SK-N-SH (cell line): ENCODE data around the gene S100A13. TPM values are rescaled to one million over a fixed set of nuclear protein-coding genes. Genes with fewer than 3 reads are reported as not detected.
"Not testable (repeated sequence)": the region's sequence is repeated elsewhere in the genome, so short reads cannot be mapped to it uniquely, and the experiment has no call there.

Experiments used
- CTCF ChIA-PET: fragments of 300-600, 350-600 bp; formaldehyde crosslinking; extraction: SDS; loops from one replicate; lab custom pipeline; 2021; lab: Yijun Ruan, JAX
- POLR2A ChIA-PET: fragments of 350-600 bp; sonication (Branson Sonifier 250); formaldehyde crosslinking; extraction: SDS; loops from one replicate; lab custom pipeline; 2020; ENCODE audit warnings: antibody characterized with exemption, inconsistent platforms; lab: Yijun Ruan, JAX
- DNase-seq: peaks from one replicate; pipeline ENCODE4 v3.0.0; 2012
- H2AFZ ChIP-seq: fragments of 200-600 bp; sonication (generic); 2 replicates; pipeline ENCODE4 v1.8.1; 2016; ENCODE audit warnings: antibody characterized with exemption, mild to moderate bottlenecking, low read depth
- H3F3A ChIP-seq: fragments of 200-600 bp; sonication (generic); replicated peaks from 2 replicates; pipeline ENCODE3; 2016; ENCODE audit warnings: antibody characterized with exemption, mild to moderate bottlenecking; ENCODE audit not compliant: insufficient read depth
- H3K27ac ChIP-seq, 2 experiments: fragments of 200-500 bp in 1 of 2; fragments of 200-600 bp in 1 of 2; sonication (Bioruptor generic) in 1 of 2; sonication (generic), shearing (Covaris generic) in 1 of 2; 2 replicates each; pipeline versions ENCODE4 v1.5.1 to v1.6.1; 2014 to 2016; ENCODE audit warnings: low read depth in 2 of 2, inconsistent platforms in 1 of 2, low read length in 1 of 2, mild to moderate bottlenecking in 1 of 2, mixed read lengths in 1 of 2
- H3K27me3 ChIP-seq: fragments of 200-600 bp; sonication (generic), shearing (Covaris generic); 2 replicates; pipeline ENCODE4 v1.6.1; 2016; ENCODE audit warnings: mixed run types; ENCODE audit not compliant: insufficient read depth
- H3K36me3 ChIP-seq, 2 experiments: fragments of 200-500 bp in 1 of 2; fragments of 200-600 bp in 1 of 2; sonication (Bioruptor generic) in 1 of 2; sonication (generic) in 1 of 2; replicated peaks in 1 of 2; 2 replicates each; pipeline versions ENCODE3 to v1.5.1; 2014 to 2016; ENCODE audit warnings: low read length in 1 of 2, mild to moderate bottlenecking in 1 of 2; ENCODE audit not compliant: insufficient read depth in 2 of 2, control insufficient read depth in 1 of 2
- H3K4me1 ChIP-seq, 2 experiments: fragments of 200-500 bp in 1 of 2; fragments of 200-600 bp in 1 of 2; sonication (Bioruptor generic) in 1 of 2; sonication (generic), shearing (Covaris generic) in 1 of 2; 2 replicates each; pipeline versions ENCODE4 v1.5.1 to v1.6.1; 2014 to 2016; ENCODE audit warnings: low read depth in 1 of 2, low read length in 1 of 2, mixed run types in 1 of 2; ENCODE audit not compliant: insufficient read depth in 2 of 2, control insufficient read depth in 1 of 2
- H3K4me2 ChIP-seq: fragments of 200-600 bp; sonication (generic), shearing (Covaris generic); 2 replicates; pipeline ENCODE4 v1.6.1; 2017; ENCODE audit warnings: mixed run types
- H3K4me3 ChIP-seq, 2 experiments: fragments of 200-500 bp in 1 of 2; fragments of 200-600 bp in 1 of 2; sonication (Bioruptor generic) in 1 of 2; sonication (generic), shearing (Covaris generic) in 1 of 2; 2 replicates each; pipeline versions ENCODE4 v1.5.1 to v1.8.1; 2014 to 2016; ENCODE audit warnings: low read depth in 2 of 2, inconsistent platforms in 1 of 2, low read length in 1 of 2, mild to moderate bottlenecking in 1 of 2, mixed read lengths in 1 of 2, moderate library complexity in 1 of 2
- H3K79me2 ChIP-seq: fragments of 200-600 bp; sonication (generic); 2 replicates; pipeline ENCODE4 v1.8.1; 2017; ENCODE audit warnings: mild to moderate bottlenecking; ENCODE audit not compliant: insufficient read depth
- H3K9ac ChIP-seq: fragments of 200-600 bp; sonication (generic); 2 replicates; pipeline ENCODE4 v1.6.1; 2017; ENCODE audit warnings: mixed run types
- H3K9me2 ChIP-seq: fragments of 200-600 bp; sonication (generic); 2 replicates; pipeline ENCODE4 v1.6.1; 2017; ENCODE audit warnings: mixed run types
- H3K9me3 ChIP-seq: fragments of 200-600 bp; sonication (generic); 2 replicates; pipeline ENCODE4 v1.6.1; 2017; ENCODE audit warnings: mixed run types, mild to moderate bottlenecking, moderate library complexity
- H4K20me1 ChIP-seq: fragments of 200-600 bp; sonication (generic); 2 replicates; pipeline ENCODE4 v1.6.1; 2017; ENCODE audit warnings: mild to moderate bottlenecking, mixed run types; ENCODE audit not compliant: insufficient read depth
- EP300 ChIP-seq, 2 experiments: IDR thresholded peaks; 2 replicates each; pipeline versions ENCODE4 v1.4.0 to v1.6.1; 2012; ENCODE audit warnings: borderline replicate concordance in 1 of 2, low read depth in 1 of 2, low read length in 1 of 2
- GABPA ChIP-seq: IDR thresholded peaks from 2 replicates; pipeline ENCODE4 v1.4.0; 2012; ENCODE audit warnings: low read depth, mild to moderate bottlenecking
- MEF2A ChIP-seq: IDR thresholded peaks from 2 replicates; pipeline ENCODE4 v1.4.0; 2012; ENCODE audit warnings: low read depth, borderline replicate concordance
- MXI1 ChIP-seq: IDR thresholded peaks from 2 replicates; pipeline ENCODE4 v1.6.1; 2012; ENCODE audit warnings: mild to moderate bottlenecking, low read depth, low read length, improper control_type of control experiment
- NFIC ChIP-seq: IDR thresholded peaks from 2 replicates; pipeline ENCODE4 v1.4.0; 2012; ENCODE audit warnings: borderline replicate concordance
- YY1 ChIP-seq: IDR thresholded peaks from 2 replicates; pipeline ENCODE4 v1.4.0; 2012; ENCODE audit warnings: low read depth, mild to moderate bottlenecking
- WGBS: methylation state at CpG from one replicate; pipeline ENCODE4 v1.1.6; 2017; ENCODE audit warnings: low lambda C conversion rate; 5-methylcytosine and 5-hydroxymethylcytosine counted together
- polyA plus RNA-seq, 3 experiments: library from polyadenylated mRNA; depleted of rRNA; stranded (reverse); fragments of >200 nt; gene quantifications; 2 replicates each; pipeline ENCODE4 v1.2.3, GENCODE V29; 2012
- TF ChIP-seq, protein P1 (sequence below): IDR thresholded peaks from 2 replicates; pipeline ENCODE4 v1.6.1; 2012; ENCODE audit warnings: mild to moderate bottlenecking, low read depth, low read length, moderate library complexity
- TF ChIP-seq, protein P2 (sequence below): IDR thresholded peaks from 2 replicates; pipeline ENCODE4 v1.4.0; 2012; ENCODE audit warnings: low read depth, borderline replicate concordance
- TF ChIP-seq, protein P3 (sequence below): fragments of 150-350 bp; IDR thresholded peaks from 2 replicates; pipeline ENCODE4 v1.6.1; 2016; ENCODE audit warnings: mild to moderate bottlenecking, low read depth, low read length
- TF ChIP-seq, protein P4 (sequence below): IDR thresholded peaks from 2 replicates; pipeline ENCODE4 v1.4.0; 2012; ENCODE audit warnings: low read depth, borderline replicate concordance

S100A13 gene
- polyA plus RNA-seq, 1 of the 3 experiments (the other 2 are of a cell fraction), result 12.3 TPM

DNA sequence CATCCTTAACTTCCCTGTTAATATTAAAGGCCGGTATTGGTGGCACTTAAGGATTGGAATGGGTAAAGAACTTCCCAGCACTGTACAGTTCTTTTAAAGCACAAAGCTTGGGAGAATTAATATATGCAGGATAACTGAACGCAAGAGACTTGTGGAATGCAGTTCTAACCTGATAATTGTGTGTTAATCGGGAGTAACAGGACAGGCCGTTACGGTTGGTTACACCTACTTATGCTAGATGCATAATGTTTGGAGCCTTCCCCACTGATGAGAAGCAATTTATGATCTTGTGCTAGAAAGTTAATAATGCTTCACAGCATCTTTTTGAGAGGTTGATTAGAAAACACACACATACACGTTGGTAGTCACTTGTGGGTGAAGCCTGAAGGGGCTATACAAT lies 13.6 kb upstream of the S100A13 start:
- Histone ChIP-seq H3K4me1 (no peaks in the 10 kb centered on the region; a peak in 1 of 4 replicates), H3K9me2 (no peaks in the 10 kb centered on the region), H3K9ac (no peak overlapping the region), H3K27ac (no peak overlapping the region), H3K9me3 (no peaks in the 10 kb centered on the region), H3F3A (peaks cover 34% of the 10 kb centered on the region), H3K4me3 (no peak overlapping the region), H4K20me1 (no peaks in the 10 kb centered on the region; the same call in 1 of the 2 replicates), H3K27me3 (no peaks in the 10 kb centered on the region), H2AFZ (no peak overlapping the region), H3K4me2 (no peak overlapping the region), H3K79me2 (peaks cover 73% of the 10 kb centered on the region), H3K36me3 (peaks cover 90 to 96% of the 10 kb centered on the region in 2 experiments)
- TF ChIP-seq, protein P1, sequence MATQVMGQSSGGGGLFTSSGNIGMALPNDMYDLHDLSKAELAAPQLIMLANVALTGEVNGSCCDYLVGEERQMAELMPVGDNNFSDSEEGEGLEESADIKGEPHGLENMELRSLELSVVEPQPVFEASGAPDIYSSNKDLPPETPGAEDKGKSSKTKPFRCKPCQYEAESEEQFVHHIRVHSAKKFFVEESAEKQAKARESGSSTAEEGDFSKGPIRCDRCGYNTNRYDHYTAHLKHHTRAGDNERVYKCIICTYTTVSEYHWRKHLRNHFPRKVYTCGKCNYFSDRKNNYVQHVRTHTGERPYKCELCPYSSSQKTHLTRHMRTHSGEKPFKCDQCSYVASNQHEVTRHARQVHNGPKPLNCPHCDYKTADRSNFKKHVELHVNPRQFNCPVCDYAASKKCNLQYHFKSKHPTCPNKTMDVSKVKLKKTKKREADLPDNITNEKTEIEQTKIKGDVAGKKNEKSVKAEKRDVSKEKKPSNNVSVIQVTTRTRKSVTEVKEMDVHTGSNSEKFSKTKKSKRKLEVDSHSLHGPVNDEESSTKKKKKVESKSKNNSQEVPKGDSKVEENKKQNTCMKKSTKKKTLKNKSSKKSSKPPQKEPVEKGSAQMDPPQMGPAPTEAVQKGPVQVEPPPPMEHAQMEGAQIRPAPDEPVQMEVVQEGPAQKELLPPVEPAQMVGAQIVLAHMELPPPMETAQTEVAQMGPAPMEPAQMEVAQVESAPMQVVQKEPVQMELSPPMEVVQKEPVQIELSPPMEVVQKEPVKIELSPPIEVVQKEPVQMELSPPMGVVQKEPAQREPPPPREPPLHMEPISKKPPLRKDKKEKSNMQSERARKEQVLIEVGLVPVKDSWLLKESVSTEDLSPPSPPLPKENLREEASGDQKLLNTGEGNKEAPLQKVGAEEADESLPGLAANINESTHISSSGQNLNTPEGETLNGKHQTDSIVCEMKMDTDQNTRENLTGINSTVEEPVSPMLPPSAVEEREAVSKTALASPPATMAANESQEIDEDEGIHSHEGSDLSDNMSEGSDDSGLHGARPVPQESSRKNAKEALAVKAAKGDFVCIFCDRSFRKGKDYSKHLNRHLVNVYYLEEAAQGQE, result no peak
- TF ChIP-seq, protein P2, sequence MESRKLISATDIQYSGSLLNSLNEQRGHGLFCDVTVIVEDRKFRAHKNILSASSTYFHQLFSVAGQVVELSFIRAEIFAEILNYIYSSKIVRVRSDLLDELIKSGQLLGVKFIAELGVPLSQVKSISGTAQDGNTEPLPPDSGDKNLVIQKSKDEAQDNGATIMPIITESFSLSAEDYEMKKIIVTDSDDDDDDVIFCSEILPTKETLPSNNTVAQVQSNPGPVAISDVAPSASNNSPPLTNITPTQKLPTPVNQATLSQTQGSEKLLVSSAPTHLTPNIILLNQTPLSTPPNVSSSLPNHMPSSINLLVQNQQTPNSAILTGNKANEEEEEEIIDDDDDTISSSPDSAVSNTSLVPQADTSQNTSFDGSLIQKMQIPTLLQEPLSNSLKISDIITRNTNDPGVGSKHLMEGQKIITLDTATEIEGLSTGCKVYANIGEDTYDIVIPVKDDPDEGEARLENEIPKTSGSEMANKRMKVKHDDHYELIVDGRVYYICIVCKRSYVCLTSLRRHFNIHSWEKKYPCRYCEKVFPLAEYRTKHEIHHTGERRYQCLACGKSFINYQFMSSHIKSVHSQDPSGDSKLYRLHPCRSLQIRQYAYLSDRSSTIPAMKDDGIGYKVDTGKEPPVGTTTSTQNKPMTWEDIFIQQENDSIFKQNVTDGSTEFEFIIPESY, result no peak
- TF ChIP-seq MXI1 (no peak), GABPA (no peak), EP300 (IDR thresholded peaks at IDR 0.05; ENCODE audit: borderline replicate concordance in 1 of 2, low read depth in 1 of 2, low read length in 1 of 2) (no peak), YY1 (no peak), NFIC (no peak), MEF2A (no peak)
- TF ChIP-seq, protein P3, sequence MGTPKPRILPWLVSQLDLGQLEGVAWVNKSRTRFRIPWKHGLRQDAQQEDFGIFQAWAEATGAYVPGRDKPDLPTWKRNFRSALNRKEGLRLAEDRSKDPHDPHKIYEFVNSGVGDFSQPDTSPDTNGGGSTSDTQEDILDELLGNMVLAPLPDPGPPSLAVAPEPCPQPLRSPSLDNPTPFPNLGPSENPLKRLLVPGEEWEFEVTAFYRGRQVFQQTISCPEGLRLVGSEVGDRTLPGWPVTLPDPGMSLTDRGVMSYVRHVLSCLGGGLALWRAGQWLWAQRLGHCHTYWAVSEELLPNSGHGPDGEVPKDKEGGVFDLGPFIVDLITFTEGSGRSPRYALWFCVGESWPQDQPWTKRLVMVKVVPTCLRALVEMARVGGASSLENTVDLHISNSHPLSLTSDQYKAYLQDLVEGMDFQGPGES, result no peak
- TF ChIP-seq, protein P4, sequence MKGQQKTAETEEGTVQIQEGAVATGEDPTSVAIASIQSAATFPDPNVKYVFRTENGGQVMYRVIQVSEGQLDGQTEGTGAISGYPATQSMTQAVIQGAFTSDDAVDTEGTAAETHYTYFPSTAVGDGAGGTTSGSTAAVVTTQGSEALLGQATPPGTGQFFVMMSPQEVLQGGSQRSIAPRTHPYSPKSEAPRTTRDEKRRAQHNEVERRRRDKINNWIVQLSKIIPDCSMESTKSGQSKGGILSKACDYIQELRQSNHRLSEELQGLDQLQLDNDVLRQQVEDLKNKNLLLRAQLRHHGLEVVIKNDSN, result no peak
- ChIA-PET CTCF (interaction anchor here (1.0 to 1.2 kb wide), 2 partner anchors 14 to 42 kb away, joined by 3 to 4 read pairs; no protein-coding TSS in a partner anchor), POLR2A (no interaction called here)
- DNase-seq, result no peak
- 84% methylated on average over 6 of the region's 6 CpGs for WGBS

DNA sequence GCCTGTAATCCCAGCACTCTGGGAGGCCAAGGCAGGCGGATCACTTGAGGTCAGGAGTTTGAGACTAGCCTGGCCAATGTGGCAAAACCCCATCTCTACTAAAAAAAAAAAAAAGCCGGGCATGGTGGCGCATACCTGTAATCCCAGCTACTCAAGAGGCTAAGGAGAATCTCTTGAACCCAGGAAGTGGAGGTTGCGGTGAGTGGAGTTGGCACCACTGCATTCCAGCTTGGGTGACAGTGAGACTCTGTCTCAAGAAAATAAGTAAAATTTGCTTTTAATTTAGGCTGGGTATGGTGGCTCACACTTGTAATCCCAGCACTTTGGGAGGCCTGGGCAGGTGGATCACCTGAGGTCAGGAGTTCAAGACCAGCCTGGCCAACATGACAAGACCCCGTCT lies 12.9 kb upstream of the S100A13 start:
- H3K27me3 ChIP-seq, H2AFZ ChIP-seq, H3K9me3 ChIP-seq, H3K4me2 ChIP-seq, H3K27ac ChIP-seq, H3K9ac ChIP-seq, H3K4me1 ChIP-seq, H4K20me1 ChIP-seq, H3K9me2 ChIP-seq, H3K4me3 ChIP-seq, POLR2A ChIA-PET, DNase-seq: not testable (repeated sequence)
- Histone ChIP-seq H3F3A (peaks cover 28% of the 10 kb centered on the region), H3K36me3 (peaks cover 83 to 95% of the 10 kb centered on the region in 2 experiments), H3K79me2 (peaks cover 80% of the 10 kb centered on the region)
- 99% methylated on average over 5 of the region's 5 CpGs for WGBS
- CTCF ChIA-PET, result interaction anchor here (1.0 to 3.3 kb wide), 4 partner anchors 15 to 68 kb away, joined by 3 to 13 read pairs (median 8); no protein-coding TSS in a partner anchor
